AG09309 (cell line): ENCODE data around the gene ARVCF.

ENCODE experiments used
- DNase-seq: peaks from one replicate; pipeline ENCODE4 v3.0.0-alpha.2; 2010; ENCODE audit warnings: low read depth
- H3K4me3 ChIP-seq: 2 replicates; pipeline ENCODE4 v1.5.1; 2011; ENCODE audit warnings: mild to moderate bottlenecking, low read depth, low read length, moderate library complexity; ENCODE audit not compliant: control insufficient read depth
- TF ChIP-seq, protein P1 (sequence below): IDR thresholded peaks from 2 replicates; pipeline ENCODE4 v1.5.1; 2011; ENCODE audit warnings: mild to moderate bottlenecking, low read depth, low read length, inconsistent platforms; ENCODE audit not compliant: insufficient read depth, control insufficient read depth; ENCODE audit errors: missing control alignments

The ARVCF gene

DNA sequence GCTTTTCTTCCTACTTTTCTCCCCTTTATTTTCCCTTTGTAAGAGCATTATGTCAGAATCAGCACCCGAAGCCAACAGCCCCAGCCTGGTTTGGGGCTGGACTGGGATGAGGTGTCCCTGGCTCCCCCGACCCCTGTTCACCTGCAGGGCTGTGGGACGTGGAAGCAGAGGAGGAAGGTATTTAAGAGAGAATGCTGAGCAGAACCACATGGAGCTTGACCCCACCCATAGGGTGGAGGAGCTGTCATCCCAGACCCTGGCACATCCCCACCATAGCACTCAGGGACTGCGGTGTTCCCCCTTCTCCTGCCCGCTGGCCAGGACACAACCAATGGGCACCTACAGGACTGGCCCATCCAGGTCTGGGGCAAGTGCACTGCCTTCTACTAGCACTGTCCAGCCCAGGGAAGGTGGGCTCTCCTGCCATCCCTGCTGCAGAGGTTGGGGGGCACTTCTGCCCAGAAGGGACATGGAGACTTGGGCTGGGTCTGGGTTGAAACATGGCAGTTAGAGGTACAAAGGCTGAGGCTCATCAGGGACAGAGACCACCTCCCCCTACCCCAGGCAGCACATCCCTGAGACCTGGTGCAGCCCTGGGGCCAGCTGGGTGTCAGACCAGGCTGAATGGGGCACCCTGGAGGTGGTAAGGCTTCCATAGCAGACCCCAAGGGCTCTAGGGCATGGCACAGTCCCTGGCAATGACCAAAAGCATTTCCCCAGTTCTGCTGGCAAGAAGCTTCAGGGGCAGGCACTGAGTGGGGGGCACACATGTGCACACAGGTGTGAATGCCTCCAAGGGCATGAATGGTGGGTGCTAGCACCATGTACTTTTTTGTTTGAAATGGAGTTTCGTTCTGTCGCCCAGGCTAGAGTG lies 23.9 kb upstream of the ARVCF start:
- DNase-seq = no peak
- no peak overlapping the region for H3K4me3 ChIP-seq
- TF ChIP-seq, protein P1, sequence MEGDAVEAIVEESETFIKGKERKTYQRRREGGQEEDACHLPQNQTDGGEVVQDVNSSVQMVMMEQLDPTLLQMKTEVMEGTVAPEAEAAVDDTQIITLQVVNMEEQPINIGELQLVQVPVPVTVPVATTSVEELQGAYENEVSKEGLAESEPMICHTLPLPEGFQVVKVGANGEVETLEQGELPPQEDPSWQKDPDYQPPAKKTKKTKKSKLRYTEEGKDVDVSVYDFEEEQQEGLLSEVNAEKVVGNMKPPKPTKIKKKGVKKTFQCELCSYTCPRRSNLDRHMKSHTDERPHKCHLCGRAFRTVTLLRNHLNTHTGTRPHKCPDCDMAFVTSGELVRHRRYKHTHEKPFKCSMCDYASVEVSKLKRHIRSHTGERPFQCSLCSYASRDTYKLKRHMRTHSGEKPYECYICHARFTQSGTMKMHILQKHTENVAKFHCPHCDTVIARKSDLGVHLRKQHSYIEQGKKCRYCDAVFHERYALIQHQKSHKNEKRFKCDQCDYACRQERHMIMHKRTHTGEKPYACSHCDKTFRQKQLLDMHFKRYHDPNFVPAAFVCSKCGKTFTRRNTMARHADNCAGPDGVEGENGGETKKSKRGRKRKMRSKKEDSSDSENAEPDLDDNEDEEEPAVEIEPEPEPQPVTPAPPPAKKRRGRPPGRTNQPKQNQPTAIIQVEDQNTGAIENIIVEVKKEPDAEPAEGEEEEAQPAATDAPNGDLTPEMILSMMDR = no peak

- DNase-seq = no peak
- TF ChIP-seq, protein P1 = no peak
- H3K4me3 ChIP-seq = no peak overlapping the region
Observed at GRCh38 chr22:20039683-20040325, 23.2 kb upstream of the ARVCF start.

GRCh38 chr22:20038574-20038973 lies 22.0 kb upstream of the ARVCF start:
- H3K4me3 ChIP-seq = no peak overlapping the region
- no peak for DNase-seq
- TF ChIP-seq, protein P1 = no peak

DNA sequence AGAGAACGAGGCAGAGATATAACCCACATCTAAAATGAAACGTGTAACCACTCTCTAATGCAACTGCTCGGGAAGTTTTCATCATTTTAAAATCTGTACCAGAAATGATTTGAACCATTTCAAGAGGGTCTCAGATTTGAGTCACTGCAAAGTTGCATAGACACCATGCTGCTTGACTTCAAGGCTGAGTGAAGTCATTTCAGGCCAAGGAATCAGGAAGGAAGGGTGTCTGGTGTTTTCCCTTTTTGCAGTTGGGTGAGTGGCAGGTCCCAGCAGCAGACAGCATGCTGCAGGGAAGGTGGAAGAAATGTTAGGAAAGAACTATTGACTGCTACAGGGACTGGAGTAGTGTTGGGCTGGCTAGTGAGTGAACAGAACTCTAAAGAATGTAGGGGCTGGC lies 20.8 kb upstream of the ARVCF start:
- DNase-seq = no peak
- TF ChIP-seq, protein P1 = no peak
- no peak overlapping the region for H3K4me3 ChIP-seq

DNA sequence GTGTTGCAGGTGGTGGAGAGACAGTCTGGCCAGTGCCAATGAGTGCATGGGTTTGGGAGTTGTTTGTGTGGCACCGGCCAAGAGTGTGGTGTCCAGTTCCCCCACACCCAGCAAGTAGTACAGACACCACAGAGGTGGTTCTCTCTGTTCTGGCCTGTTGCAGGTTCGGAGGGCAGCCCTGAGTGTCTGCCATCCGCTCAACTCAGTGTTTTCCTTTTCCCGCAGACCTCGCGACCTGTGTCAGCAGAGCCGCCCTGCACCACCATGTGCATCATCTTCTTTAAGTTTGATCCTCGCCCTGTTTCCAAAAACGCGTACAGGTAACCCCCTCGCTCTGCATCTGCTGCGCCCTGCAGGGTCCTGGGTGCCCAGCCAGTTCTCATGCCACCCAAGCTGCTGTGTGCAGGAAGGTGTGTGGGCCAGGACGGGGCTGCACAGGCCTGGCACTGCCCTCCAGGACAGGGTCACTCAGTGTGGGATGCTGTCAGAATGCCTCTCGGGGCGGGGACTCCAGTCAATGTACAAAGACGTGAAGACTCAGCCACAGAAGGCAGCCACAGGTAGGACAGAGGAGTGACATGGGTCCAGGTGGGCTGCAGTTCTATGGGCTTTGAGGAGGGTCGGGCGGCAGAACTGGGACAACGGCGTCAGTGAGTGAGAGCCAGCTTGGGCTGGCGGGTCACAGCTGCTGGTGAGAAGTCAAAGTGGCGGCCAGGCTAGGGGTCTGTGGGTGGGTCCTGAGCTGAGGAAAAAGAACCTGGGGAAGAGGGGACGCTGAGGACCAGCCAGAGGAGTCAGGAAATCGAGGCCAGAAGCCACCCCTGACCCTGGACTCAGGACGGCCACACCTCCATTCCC lies 20.1 kb upstream of the ARVCF start:
- TF ChIP-seq, protein P1 = no peak

DNA sequence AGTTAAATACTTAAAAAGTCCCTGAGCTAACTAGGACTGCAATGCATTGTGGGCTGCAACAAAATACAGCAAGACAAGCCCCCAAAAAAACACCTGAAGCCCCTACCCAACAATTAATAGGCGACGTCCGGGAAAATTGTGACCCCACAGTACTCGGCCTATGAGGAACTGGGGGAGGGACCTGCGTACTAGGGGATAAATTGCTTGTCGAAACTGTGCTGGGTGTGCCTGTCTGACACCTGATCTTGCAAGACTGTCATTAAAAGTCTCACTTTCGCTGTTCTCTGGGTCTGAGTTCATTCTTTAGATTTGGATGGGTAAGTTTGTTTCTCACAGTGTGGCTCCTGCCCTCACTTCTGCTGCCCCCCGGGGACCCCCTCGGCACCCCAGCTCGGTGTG lies 19.5 kb upstream of the ARVCF start:
- TF ChIP-seq, protein P1 = no peak
- DNase-seq = no peak
- H3K4me3 ChIP-seq = no peak overlapping the region

More for the DNA sequence above, 20.1 kb upstream of the ARVCF start:
- DNase-seq = no peak
- no peak overlapping the region for H3K4me3 ChIP-seq
